Smooth muscle cell (in vitro differentiated cells): ENCODE measurements around the gene KDM1A. TPM values are rescaled to one million over a fixed set of nuclear protein-coding genes. Genes with fewer than 3 reads are reported as not detected.

ENCODE experiments used
- DNase-seq: peaks from one replicate; lab custom pipeline; 2025; ENCODE audit not compliant: unreplicated experiment; lab: John Stamatoyannopoulos, UW
- H2AFZ ChIP-seq: fragments of 200-600 bp; sonication (generic); 2 replicates; pipeline ENCODE4 v1.6.0; 2016; ENCODE audit warnings: antibody characterized with exemption, low read depth, mild to moderate bottlenecking
- H3F3A ChIP-seq: fragments of 200-600 bp; sonication (generic); 2 replicates; pipeline ENCODE4 v1.6.0; 2017; ENCODE audit warnings: antibody characterized with exemption, low read depth
- H3K27ac ChIP-seq: fragments of 200-600 bp; sonication (generic); 2 replicates; pipeline ENCODE4 v1.5.1; 2016; ENCODE audit warnings: low read depth, mild to moderate bottlenecking
- H3K27me3 ChIP-seq: fragments of 200-600 bp; sonication (generic); 2 replicates; pipeline ENCODE4 v1.6.1; 2016; ENCODE audit warnings: low read depth, mild to moderate bottlenecking
- H3K36me3 ChIP-seq: fragments of 200-600 bp; sonication (generic); 2 replicates; pipeline ENCODE4 v1.5.1; 2016; ENCODE audit warnings: low read depth
- H3K4me1 ChIP-seq: fragments of 200-600 bp; sonication (generic); 2 replicates; pipeline ENCODE4 v1.5.1; 2016; ENCODE audit warnings: low read depth
- H3K4me2 ChIP-seq: fragments of 200-600 bp; sonication (generic); 2 replicates; pipeline ENCODE4 v1.6.0; 2016; ENCODE audit warnings: mild to moderate bottlenecking
- H3K4me3 ChIP-seq: fragments of 200-600 bp; sonication (generic); 2 replicates; pipeline ENCODE4 v1.5.1; 2016; ENCODE audit warnings: mild to moderate bottlenecking
- H3K79me2 ChIP-seq: fragments of 200-600 bp; sonication (generic); 2 replicates; pipeline ENCODE4 v1.6.0; 2016; ENCODE audit warnings: low read depth, mild to moderate bottlenecking
- H3K9ac ChIP-seq: fragments of 200-600 bp; sonication (generic); 2 replicates; pipeline ENCODE4 v1.6.0; 2016; ENCODE audit warnings: low read depth
- H3K9me3 ChIP-seq: fragments of 200-600 bp; sonication (generic); replicated peaks from 2 replicates; pipeline ENCODE4 v1.5.1; 2016; ENCODE audit warnings: low read depth
- H4K20me1 ChIP-seq: fragments of 200-600 bp; sonication (generic); 2 replicates; pipeline ENCODE4 v1.6.0; 2016; ENCODE audit warnings: low read depth
- WGBS: methylation state at CpG from one replicate; pipeline ENCODE4 v1.1.7; 2016; ENCODE audit warnings: low lambda C conversion rate; 5-methylcytosine and 5-hydroxymethylcytosine counted together
- polyA plus RNA-seq: library from polyadenylated mRNA; unstranded; fragments of >200 nt; fragmentation: Nextera tagmentation; extraction: Ambion mirVana; gene quantifications from 2 replicates; pipeline ENCODE4 v1.2.1, GENCODE V29; 2016
- total RNA-seq: library from RNA; depleted of rRNA; stranded (reverse); fragments of >200 nt; gene quantifications from 2 replicates; pipeline ENCODE4 v1.2.3, GENCODE V29; 2014
- TF ChIP-seq, protein P1 (sequence below): fragments of 200-600 bp; sonication (generic); IDR thresholded peaks from 2 replicates; pipeline ENCODE4 v1.5.1; 2017; ENCODE audit warnings: borderline replicate concordance, mild to moderate bottlenecking, antibody characterized with exemption; ENCODE audit not compliant: insufficient read depth, poor library complexity, severe bottlenecking

KDM1A gene
- total and polyA plus RNA-seq, 2 experiments from 2014 or later: 93.0 to 103 TPM

- no peak for DNase-seq
- H3K9me3 ChIP-seq: no peaks in the 10 kb centered on the region
Observed at GRCh38 chr1:22971611-22972405, 47.5 kb upstream of the KDM1A start.

GRCh38 chr1:22972760-22973159 is 46.5 kb upstream of the KDM1A start, which contains the start of gene LACTBL1:
TSS of gene LACTBL1 (minus strand) at chr1:22972866. CDS start at chr1:22972316, 550 bp downstream.
- Histone ChIP-seq H3K9me3 (no peaks in the 10 kb centered on the region), H3K4me1 (no peaks in the 10 kb centered on the region), H3K79me2 (no peaks in the 10 kb centered on the region), H3K9ac (no peak within 1 kb of the TSS), H3K4me2 (no peak within 1 kb of the TSS), H3K27ac (no peak within 1 kb of the TSS), H3K27me3 (peaks cover 10% of the 10 kb centered on the region), H3K4me3 (no peak within 1 kb of the TSS), H3K36me3 (no peaks in the 10 kb centered on the region), H2AFZ (no peak within 1 kb of the TSS), H4K20me1 (no peaks in the 10 kb centered on the region), H3F3A (no peaks in the 10 kb centered on the region)
- 81% methylated on average over 5 of the region's 5 CpGs for WGBS
- DNase-seq: no peak
- TF ChIP-seq, protein P1, sequence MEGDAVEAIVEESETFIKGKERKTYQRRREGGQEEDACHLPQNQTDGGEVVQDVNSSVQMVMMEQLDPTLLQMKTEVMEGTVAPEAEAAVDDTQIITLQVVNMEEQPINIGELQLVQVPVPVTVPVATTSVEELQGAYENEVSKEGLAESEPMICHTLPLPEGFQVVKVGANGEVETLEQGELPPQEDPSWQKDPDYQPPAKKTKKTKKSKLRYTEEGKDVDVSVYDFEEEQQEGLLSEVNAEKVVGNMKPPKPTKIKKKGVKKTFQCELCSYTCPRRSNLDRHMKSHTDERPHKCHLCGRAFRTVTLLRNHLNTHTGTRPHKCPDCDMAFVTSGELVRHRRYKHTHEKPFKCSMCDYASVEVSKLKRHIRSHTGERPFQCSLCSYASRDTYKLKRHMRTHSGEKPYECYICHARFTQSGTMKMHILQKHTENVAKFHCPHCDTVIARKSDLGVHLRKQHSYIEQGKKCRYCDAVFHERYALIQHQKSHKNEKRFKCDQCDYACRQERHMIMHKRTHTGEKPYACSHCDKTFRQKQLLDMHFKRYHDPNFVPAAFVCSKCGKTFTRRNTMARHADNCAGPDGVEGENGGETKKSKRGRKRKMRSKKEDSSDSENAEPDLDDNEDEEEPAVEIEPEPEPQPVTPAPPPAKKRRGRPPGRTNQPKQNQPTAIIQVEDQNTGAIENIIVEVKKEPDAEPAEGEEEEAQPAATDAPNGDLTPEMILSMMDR: no peak

More at GRCh38 chr1:22971611-22972405, 47.5 kb upstream of the KDM1A start:
- Histone ChIP-seq H3K27me3 (peaks cover 11% of the 10 kb centered on the region), H3K79me2 (no peaks in the 10 kb centered on the region), H3K4me2 (no peak overlapping the region), H3K36me3 (no peaks in the 10 kb centered on the region), H4K20me1 (no peaks in the 10 kb centered on the region), H3K4me3 (no peak overlapping the region), H3K9ac (no peak overlapping the region), H3F3A (no peaks in the 10 kb centered on the region), H2AFZ (no peak overlapping the region), H3K4me1 (no peaks in the 10 kb centered on the region), H3K27ac (no peak overlapping the region)
- TF ChIP-seq, protein P1: no peak
- WGBS: 71% methylated on average over 5 of the region's 5 CpGs

- Histone ChIP-seq H3K9me3 (no peaks in the 10 kb centered on the region), H3F3A (no peaks in the 10 kb centered on the region), H3K27me3 (no peaks in the 10 kb centered on the region), H3K36me3 (no peaks in the 10 kb centered on the region), H3K79me2 (no peaks in the 10 kb centered on the region), H3K4me3 (no peak overlapping the region), H3K4me2 (no peak overlapping the region), H3K9ac (no peak overlapping the region), H3K4me1 (no peaks in the 10 kb centered on the region), H3K27ac (no peak overlapping the region), H2AFZ (no peak overlapping the region), H4K20me1 (no peaks in the 10 kb centered on the region)
- WGBS: 86% methylated on average over 3 of the region's 3 CpGs
- TF ChIP-seq, protein P1: no peak
- no peak for DNase-seq
Observed at GRCh38 chr1:22975694-22976093, 43.6 kb upstream of the KDM1A start.

GRCh38 chr1:22976127-22976460 is 43.2 kb upstream of the KDM1A start:
- Histone ChIP-seq H3K27me3 (no peaks in the 10 kb centered on the region), H3K27ac (no peak overlapping the region), H3K4me3 (no peak overlapping the region), H3F3A (no peaks in the 10 kb centered on the region), H3K9me3 (no peaks in the 10 kb centered on the region), H3K79me2 (no peaks in the 10 kb centered on the region), H3K36me3 (no peaks in the 10 kb centered on the region), H4K20me1 (no peaks in the 10 kb centered on the region), H2AFZ (no peak overlapping the region), H3K9ac (no peak overlapping the region), H3K4me2 (no peak overlapping the region), H3K4me1 (no peaks in the 10 kb centered on the region)
- DNase-seq: no peak
- TF ChIP-seq, protein P1: no peak
- WGBS: 77% methylated on average over 4 of the region's 4 CpGs
